BJ (cell line): ENCODE results near the gene ALK. TPM values are rescaled to one million over a fixed set of nuclear protein-coding genes. Genes with fewer than 3 reads are reported as not detected.

Experiments
- CTCF ChIA-PET: fragments of 350-600 bp; formaldehyde crosslinking; extraction: SDS; loops from one replicate; lab custom pipeline; 2021; ENCODE audit warnings: antibody characterized with exemption, inconsistent platforms; lab: Yijun Ruan, JAX
- POLR2A ChIA-PET: fragments of 300-600 bp; sonication (Branson Sonifier 250); formaldehyde crosslinking; extraction: SDS; loops from one replicate; lab custom pipeline; 2021; ENCODE audit warnings: antibody characterized with exemption; lab: Charles Lee
- DNase-seq: peaks from one replicate; pipeline ENCODE4 v3.0.0-alpha.2; 2011; ENCODE audit warnings: low read depth
- H3K27me3 ChIP-seq: 2 replicates; pipeline ENCODE4 v1.6.0; 2011; ENCODE audit warnings: low read length; ENCODE audit not compliant: control insufficient read depth, insufficient read depth
- H3K36me3 ChIP-seq: 2 replicates; pipeline ENCODE4 v1.5.1; 2011; ENCODE audit warnings: low read length; ENCODE audit not compliant: control insufficient read depth, insufficient read depth
- H3K4me3 ChIP-seq: 2 replicates; pipeline ENCODE4 v1.5.1; 2011; ENCODE audit warnings: low read depth, mild to moderate bottlenecking, control low read depth, low read length
- CTCF ChIP-seq: IDR thresholded peaks from 2 replicates; pipeline ENCODE4 v1.5.1; 2011; ENCODE audit warnings: low read depth, mild to moderate bottlenecking, control low read depth, inconsistent platforms, low read length, moderate library complexity; ENCODE audit not compliant: insufficient read depth
- polyA minus RNA-seq: library from RNA; depleted of rRNA, polyadenylated mRNA; stranded (reverse); fragments of >200 nt; gene quantifications from 2 replicates; pipeline ENCODE4 v1.2.3, GENCODE V29; 2011; rRNA and poly(A)+ RNA removed
- polyA plus RNA-seq: library from polyadenylated mRNA; depleted of rRNA; stranded (reverse); fragments of >200 nt; gene quantifications from 2 replicates; pipeline ENCODE4 v1.2.3, GENCODE V29; 2011; rRNA removed

ALK gene
- polyA plus RNA-seq (not detected in 2 replicates), polyA minus RNA-seq (not detected in 2 replicates)

- Histone ChIP-seq H3K4me3 (peak within 1 kb of the TSS; percentile 32; the same call in 1 of the 2 replicates), H3K27me3 (peaks cover 22% of the 10 kb centered on the region), H3K36me3 (no peaks in the 10 kb centered on the region)
- peak; percentile 26 for DNase-seq
- ChIA-PET CTCF (interaction anchor here (0.7 to 6.0 kb wide), 7 partner anchors 9 to 193 kb away, joined by 3 to 59 read pairs (median 5); no protein-coding TSS in a partner anchor), POLR2A (interaction anchor here (0.6 kb wide), 1 partner anchor 791 kb away, joined by 7 read pairs; no protein-coding TSS in a partner anchor)
- no peak for TF ChIP-seq CTCF
Measured at GRCh38 chr2:29921560-29921915, at the start of gene ALK. TSS of gene ALK (minus strand) at chr2:29921586. CDS start at chr2:29920659, 927 bp downstream.

DNA sequence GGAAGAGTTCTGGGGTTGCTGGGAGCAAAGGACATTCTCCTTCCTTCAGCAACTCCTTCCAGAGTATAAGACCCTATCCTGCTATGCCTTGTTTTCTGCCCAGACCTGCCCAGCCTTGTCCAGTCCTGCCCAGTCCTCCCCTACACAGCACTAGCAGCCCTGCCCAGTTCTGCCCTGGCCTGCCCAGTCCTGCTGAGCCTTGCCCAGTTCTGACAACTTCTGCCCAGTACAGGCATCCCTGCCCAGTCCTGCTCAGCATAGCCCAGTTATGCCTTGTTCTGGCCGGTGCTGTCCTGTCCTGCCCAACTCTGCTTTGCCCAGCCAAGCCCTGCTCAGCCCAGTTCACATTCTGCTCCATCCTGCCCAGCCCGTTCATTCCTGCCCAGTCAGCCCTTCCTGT lies 44.9 kb upstream of the ALK start:
- POLR2A ChIA-PET, result no interaction called here
- TF ChIP-seq CTCF, result no peak
- no peak for DNase-seq
- Histone ChIP-seq H3K36me3 (no peaks in the 10 kb centered on the region), H3K4me3 (no peak overlapping the region), H3K27me3 (0 out of 2 replicates have a peak, but pooled peaks cover 3% of the 10 kb centered on the region)
- CTCF ChIA-PET, result no interaction called here

GRCh38 chr2:29963972-29964570 lies 42.7 kb upstream of the ALK start:
- DNase-seq, result no peak
- POLR2A ChIA-PET, result no interaction called here
- Histone ChIP-seq H3K36me3 (no peaks in the 10 kb centered on the region), H3K4me3 (no peak overlapping the region), H3K27me3 (0 out of 2 replicates have a peak, but pooled peaks cover 3% of the 10 kb centered on the region)
- CTCF ChIA-PET, result interaction anchor here (0.5 kb wide), 1 partner anchor 201 kb away, joined by 3 read pairs; no protein-coding TSS in a partner anchor
- TF ChIP-seq CTCF, result no peak

DNA sequence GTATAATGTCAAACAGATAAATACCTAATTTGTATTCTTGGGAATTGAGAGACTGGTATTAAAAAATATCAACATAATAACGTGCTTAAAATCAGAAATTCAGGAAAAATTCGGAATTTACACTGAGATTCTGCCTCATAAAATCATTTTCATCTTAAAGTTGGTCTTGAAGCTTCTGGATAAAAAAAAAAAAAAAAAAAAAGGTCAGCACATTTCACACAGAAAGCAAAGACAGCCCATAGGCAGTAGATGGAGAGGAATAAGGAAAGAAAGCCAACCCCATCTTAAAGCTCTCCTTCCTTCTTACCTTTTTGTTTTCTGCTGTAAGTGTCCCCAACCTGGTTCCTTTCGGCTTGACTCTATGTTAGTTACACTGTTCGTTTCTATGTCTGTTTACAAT lies 41.5 kb upstream of the ALK start:
- no peak for DNase-seq
- CTCF ChIA-PET, result no interaction called here
- Histone ChIP-seq H3K27me3 (0 out of 2 replicates have a peak, but pooled peaks cover 3% of the 10 kb centered on the region), H3K4me3 (no peak overlapping the region), H3K36me3 (no peaks in the 10 kb centered on the region)
- no peak for TF ChIP-seq CTCF
- POLR2A ChIA-PET, result no interaction called here

DNA sequence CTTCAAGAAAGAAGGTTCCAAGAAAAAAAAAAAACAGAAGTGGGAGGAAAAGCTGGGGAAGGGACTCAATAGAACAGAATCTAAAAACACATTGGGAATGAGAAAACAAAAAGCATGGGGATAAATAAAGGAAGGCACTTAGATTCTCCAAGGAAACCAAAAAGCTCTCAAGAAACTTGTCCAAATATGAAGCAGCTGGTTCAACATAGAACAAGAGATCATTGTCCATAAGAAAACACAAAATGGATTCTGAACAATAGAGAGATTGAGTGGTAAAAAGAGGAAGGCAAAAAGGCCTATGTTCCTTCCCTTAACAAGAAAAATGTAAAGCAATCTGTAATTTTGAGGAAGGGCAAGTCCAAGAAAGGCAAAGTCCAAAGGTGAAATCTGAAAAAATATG lies 32.9 kb upstream of the ALK start:
- Histone ChIP-seq H3K27me3 (no peaks in the 10 kb centered on the region), H3K36me3 (no peaks in the 10 kb centered on the region), H3K4me3 (no peak overlapping the region)
- POLR2A ChIA-PET, result interaction anchor here (0.6 kb wide), 1 partner anchor 1007 kb away, joined by 6 read pairs; no protein-coding TSS in a partner anchor
- no peak for DNase-seq
- CTCF ChIA-PET, result no interaction called here
- no peak for TF ChIP-seq CTCF
